ENCODE measurements around the gene SLC38A11. TPM values are rescaled to one million over a fixed set of nuclear protein-coding genes. Genes with fewer than 3 reads are reported as not detected.

SLC38A11 gene
- total and polyA plus RNA-seq, 2 of the 8 experiments (the other 6 are each of a cell fraction or from before 2014, with no cell fraction given), result not detected

DNA sequence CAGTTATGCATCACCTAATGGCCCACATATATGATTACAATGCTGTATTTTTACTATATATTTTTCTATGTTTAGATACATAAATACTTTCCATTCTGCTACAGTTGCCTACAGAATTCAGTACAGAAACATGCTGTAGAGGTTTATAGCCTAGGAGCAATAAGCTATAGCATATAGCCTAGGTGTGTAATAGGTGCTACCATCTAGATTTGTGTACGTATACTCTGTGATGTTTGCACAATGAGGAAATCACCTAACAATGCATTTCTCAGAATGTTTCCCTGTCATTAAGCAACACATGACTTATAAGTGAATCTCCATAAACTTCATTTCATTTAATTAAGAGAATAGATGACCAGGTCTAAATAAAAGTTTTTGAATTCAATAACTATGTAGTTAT is 43.5 kb downstream of the SLC38A11 start:
- peaks cover 3 to 14% (median 8%) of the 10 kb centered on the region in 4 experiments; a peak in 3 of 7 replicates for H3K4me1 ChIP-seq (replicated peaks in 1 of 4; ENCODE audit: control insufficient read depth in 3 of 4, insufficient read depth in 4 of 4, low read length in 3 of 4)
- no peak overlapping the region for H3K9ac ChIP-seq (replicated peaks in 1 of 4; ENCODE audit: extremely low read depth in 1 of 4, low read depth in 3 of 4, low read length in 3 of 4)
- no peak overlapping the region for H3K23ac ChIP-seq (ENCODE audit: insufficient read length)
- POLR2A ChIA-PET (ENCODE audit: partially characterized antibody), result no interaction called here
- no peak overlapping the region for H3K18ac ChIP-seq (ENCODE audit: extremely low read depth, low read length)
- H2BK5ac ChIP-seq (ENCODE audit: low read depth, low read length), result no peak overlapping the region
- no peak overlapping the region for H3K56ac ChIP-seq (replicated peaks; ENCODE audit: insufficient read length, low read depth, low read length)
- DNase-seq (ENCODE audit: low read depth in 1 of 2, low spot score in 2 of 2) (no peak), FAIRE-seq (no peak)
- WGBS, 2 experiments (ENCODE audit: extremely low coverage in 1 of 2, insufficient coverage in 1 of 2, insufficient read length in 1 of 2, insufficient replicate concordance in 2 of 2, low coverage in 1 of 2, low lambda C conversion rate in 2 of 2, missing lambda C conversion rate in 1 of 2), result 100% methylated on average over 1 of the region's 1 CpG; no CpG with 5 or more reads in 1 of the 2 experiments
- no peak overlapping the region for H3K4ac ChIP-seq (replicated peaks; ENCODE audit: insufficient read length, low read depth, low read length)
- no peak overlapping the region for H3K14ac ChIP-seq (ENCODE audit: insufficient read length)
- H2BK15ac ChIP-seq (ENCODE audit: low read length), result no peak overlapping the region
- no peak overlapping the region for H3K4me3 ChIP-seq (ENCODE audit: extremely low read depth in 1 of 4, insufficient read depth in 2 of 4, low read depth in 3 of 4, low read length in 4 of 4)
- H4K91ac ChIP-seq (replicated peaks; ENCODE audit: insufficient read length, low read length), result no peak overlapping the region
- no peak overlapping the region for H4K5ac ChIP-seq (ENCODE audit: insufficient read length, low read depth, low read length)
- no peak overlapping the region for H4K8ac ChIP-seq (ENCODE audit: extremely low read depth, insufficient read depth, low read length)
- H2AFZ ChIP-seq (ENCODE audit: low read length), result no peak overlapping the region
- H3K79me2 ChIP-seq (ENCODE audit: control insufficient read depth in 1 of 2, insufficient read depth in 2 of 2, low read length in 2 of 2), result no peaks in the 10 kb centered on the region
- no peak overlapping the region for H2BK120ac ChIP-seq (replicated peaks; ENCODE audit: low read depth, low read length)
- H3K4me2 ChIP-seq (ENCODE audit: insufficient read depth in 1 of 2, low read depth in 2 of 2, low read length in 2 of 2), result no peak overlapping the region
- no peaks in the 10 kb centered on the region for H4K20me1 ChIP-seq (replicated peaks in 1 of 2; ENCODE audit: control insufficient read depth in 1 of 2, insufficient read depth in 2 of 2, low read length in 2 of 2)
- H3K27ac ChIP-seq (ENCODE audit: low read depth, low read length), result no peak overlapping the region
- no peaks in the 10 kb centered on the region for H3K23me2 ChIP-seq (ENCODE audit: low read depth, low read length)
- no peak overlapping the region for H2BK20ac ChIP-seq (ENCODE audit: low read length)
- H3K36me3 ChIP-seq (ENCODE audit: control insufficient read depth in 2 of 4, insufficient read depth in 4 of 4, low read length in 3 of 4), result no peaks in the 10 kb centered on the region
- H3K9me3 ChIP-seq (ENCODE audit: insufficient read depth in 2 of 2, low read depth in 1 of 2, low read length in 1 of 2), result no peaks in the 10 kb centered on the region
- no peak overlapping the region for H2BK12ac ChIP-seq (ENCODE audit: low read depth, low read length)
- no peaks in the 10 kb centered on the region for H3K27me3 ChIP-seq (replicated peaks in 1 of 4; ENCODE audit: control insufficient read depth in 3 of 4, extremely low read depth in 1 of 4, insufficient read depth in 3 of 4, low read length in 3 of 4)
- CTCF ChIA-PET (ENCODE audit: partially characterized antibody), result interaction anchor here (2.0 kb wide), 1 partner anchor 70 kb away, joined by 9 read pairs; the partner anchor contains the start of gene COBLL1
- H2AK5ac ChIP-seq (ENCODE audit: low read depth, low read length), result no peak overlapping the region
- no peaks in the 10 kb centered on the region for H3K79me1 ChIP-seq (ENCODE audit: low read depth, low read length)
- TF ChIP-seq BCL11A (IDR thresholded peaks at IDR 0.05; ENCODE audit: low read depth in 2 of 2, low read length in 2 of 2) (no peak), NANOG (IDR thresholded peaks at IDR 0.05; ENCODE audit: insufficient read depth, low read depth, low read length, poor library complexity, severe bottlenecking) (no peak), EZH2 (IDR thresholded peaks at IDR 0.05; ENCODE audit: low read depth, low read length, severe bottlenecking) (no peak), SIRT6 (IDR thresholded peaks at IDR 0.05; ENCODE audit: low read length) (no peak), SIX5 (IDR thresholded peaks at IDR 0.05; ENCODE audit: low read depth, low read length) (no peak), NRF1 (IDR thresholded peaks at IDR 0.05; ENCODE audit: low read depth, low read length) (no peak), JUN (IDR thresholded peaks at IDR 0.05; ENCODE audit: low read depth, low read length) (no peak), PHF8 (conservative IDR thresholded peaks at IDR 0.05; ENCODE audit: low read depth, low read length) (no peak), TAF1 (IDR thresholded peaks at IDR 0.05; ENCODE audit: low read depth, low read length) (no peak)
- TF ChIP-seq, protein P1, sequence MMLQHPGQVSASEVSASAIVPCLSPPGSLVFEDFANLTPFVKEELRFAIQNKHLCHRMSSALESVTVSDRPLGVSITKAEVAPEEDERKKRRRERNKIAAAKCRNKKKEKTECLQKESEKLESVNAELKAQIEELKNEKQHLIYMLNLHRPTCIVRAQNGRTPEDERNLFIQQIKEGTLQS (IDR thresholded peaks at IDR 0.05; ENCODE audit: insufficient read depth, low read depth, low read length), result no peak
- TF ChIP-seq, protein P2, sequence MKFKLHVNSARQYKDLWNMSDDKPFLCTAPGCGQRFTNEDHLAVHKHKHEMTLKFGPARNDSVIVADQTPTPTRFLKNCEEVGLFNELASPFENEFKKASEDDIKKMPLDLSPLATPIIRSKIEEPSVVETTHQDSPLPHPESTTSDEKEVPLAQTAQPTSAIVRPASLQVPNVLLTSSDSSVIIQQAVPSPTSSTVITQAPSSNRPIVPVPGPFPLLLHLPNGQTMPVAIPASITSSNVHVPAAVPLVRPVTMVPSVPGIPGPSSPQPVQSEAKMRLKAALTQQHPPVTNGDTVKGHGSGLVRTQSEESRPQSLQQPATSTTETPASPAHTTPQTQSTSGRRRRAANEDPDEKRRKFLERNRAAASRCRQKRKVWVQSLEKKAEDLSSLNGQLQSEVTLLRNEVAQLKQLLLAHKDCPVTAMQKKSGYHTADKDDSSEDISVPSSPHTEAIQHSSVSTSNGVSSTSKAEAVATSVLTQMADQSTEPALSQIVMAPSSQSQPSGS (IDR thresholded peaks at IDR 0.05; ENCODE audit: low read length), result no peak

Measured in H1 (cell line).